ENCODE results near the gene MEGF11.

- TF ChIP-seq GATA3 (IDR thresholded peaks at IDR 0.05; ENCODE audit: low read depth, low read length), result no peak
- no peak for TF ChIP-seq GATA2 (IDR thresholded peaks at IDR 0.05; ENCODE audit: low read depth, low read length)
These were observed 251.7 kb downstream of the MEGF11 start for GRCh38 chr15:66001717-66002426.
